Measurements from ENCODE around the gene PPP6R3. TPM values are rescaled to one million over a fixed set of nuclear protein-coding genes. Genes with fewer than 3 reads are reported as not detected.

Gene PPP6R3
- polyA plus RNA-seq, 1 experiment = 58.5 TPM

- Histone ChIP-seq H3K4me3 (ENCODE audit: low read depth, low read length) (no peak overlapping the region), H3K9me3 (ENCODE audit: control insufficient read depth, insufficient read depth, low read length) (no peaks in the 10 kb centered on the region; the same call in 1 of the 2 replicates), H3K27ac (ENCODE audit: low read depth, low read length) (no peak overlapping the region), H3K27me3 (ENCODE audit: control insufficient read depth, insufficient read depth, low read length) (peaks cover 4% of the 10 kb centered on the region)
- DNase-seq (ENCODE audit: low read depth, low spot score) = no peak
- ChIA-PET CTCF (interaction anchor here (0.6 to 0.7 kb wide), 2 partner anchors 33 to 304 kb away, joined by 3 read pairs; no protein-coding TSS in a partner anchor), POLR2A (interaction anchor here (0.7 kb wide), 1 partner anchor 274 kb away, joined by 4 read pairs; no protein-coding TSS in a partner anchor)
- no peak for TF ChIP-seq CTCF (IDR thresholded peaks at IDR 0.05; ENCODE audit: low read depth, low read length)
Observed at GRCh38 chr11:68449951-68450350, 10.6 kb upstream of the PPP6R3 start.

DNA sequence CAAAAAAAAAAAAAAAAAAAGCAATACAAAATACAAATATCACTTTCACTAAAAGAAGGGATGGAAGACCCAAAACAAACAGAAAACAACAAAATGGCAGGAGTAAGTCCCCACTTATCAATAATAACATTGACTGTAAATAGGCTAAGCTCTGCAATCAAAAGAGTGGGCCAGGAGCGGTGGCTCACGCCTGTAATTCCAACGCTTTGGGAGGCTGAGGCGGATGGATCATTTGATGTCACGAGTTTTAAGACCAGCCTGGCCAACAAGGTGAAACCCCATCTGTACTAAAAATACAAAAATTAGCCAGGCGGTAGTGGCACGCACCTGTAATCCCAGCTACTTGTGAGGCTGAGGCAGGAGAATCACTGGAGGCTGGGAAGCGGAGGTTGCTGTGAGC is 9.8 kb upstream of the PPP6R3 start:
- ChIA-PET CTCF (interaction anchor here (0.7 kb wide), 1 partner anchor 304 kb away, joined by 3 read pairs; no protein-coding TSS in a partner anchor), POLR2A (interaction anchor here (0.7 kb wide), 1 partner anchor 273 kb away, joined by 4 read pairs; no protein-coding TSS in a partner anchor)
- peaks cover 5% of the 10 kb centered on the region for H3K27me3 ChIP-seq (ENCODE audit: control insufficient read depth, insufficient read depth, low read length)
- no peaks in the 10 kb centered on the region; the same call in 1 of the 2 replicates for H3K9me3 ChIP-seq (ENCODE audit: control insufficient read depth, insufficient read depth, low read length)
- no peak overlapping the region for H3K4me3 ChIP-seq (ENCODE audit: low read depth, low read length)
- no peak overlapping the region for H3K27ac ChIP-seq (ENCODE audit: low read depth, low read length)
- TF ChIP-seq CTCF (IDR thresholded peaks at IDR 0.05; ENCODE audit: low read depth, low read length) = no peak
- DNase-seq (ENCODE audit: low read depth, low spot score) = no peak

- TF ChIP-seq CTCF (IDR thresholded peaks at IDR 0.05; ENCODE audit: low read depth, low read length) = no peak
- Histone ChIP-seq H3K9me3 (ENCODE audit: control insufficient read depth, insufficient read depth, low read length) (no peaks in the 10 kb centered on the region; the same call in 1 of the 2 replicates), H3K27me3 (ENCODE audit: control insufficient read depth, insufficient read depth, low read length) (peaks cover 5% of the 10 kb centered on the region), H3K27ac (ENCODE audit: low read depth, low read length) (no peak overlapping the region), H3K4me3 (ENCODE audit: low read depth, low read length) (no peak overlapping the region)
- ChIA-PET CTCF (no interaction called here), POLR2A (no interaction called here)
- no peak for DNase-seq (ENCODE audit: low read depth, low spot score)
Observed at GRCh38 chr11:68454767-68455166, 5.8 kb upstream of the PPP6R3 start.

GRCh38 chr11:68455485-68455884 is 5.1 kb upstream of the PPP6R3 start:
- TF ChIP-seq CTCF (IDR thresholded peaks at IDR 0.05; ENCODE audit: low read depth, low read length) = no peak
- Histone ChIP-seq H3K9me3 (ENCODE audit: control insufficient read depth, insufficient read depth, low read length) (no peaks in the 10 kb centered on the region; the same call in 1 of the 2 replicates), H3K27me3 (ENCODE audit: control insufficient read depth, insufficient read depth, low read length) (peaks cover 5% of the 10 kb centered on the region), H3K27ac (ENCODE audit: low read depth, low read length) (no peak overlapping the region), H3K4me3 (ENCODE audit: low read depth, low read length) (no peak overlapping the region)
- CTCF ChIA-PET = interaction anchor here (1.6 kb wide), 1 partner anchor 246 kb away, joined by 3 read pairs; no protein-coding TSS in a partner anchor
- no peak for DNase-seq (ENCODE audit: low read depth, low spot score)
- POLR2A ChIA-PET = no interaction called here

- ChIA-PET CTCF (no interaction called here), POLR2A (interaction anchor here (0.6 kb wide), 1 partner anchor 131 kb away, joined by 5 read pairs; no protein-coding TSS in a partner anchor)
- TF ChIP-seq CTCF (IDR thresholded peaks at IDR 0.05; ENCODE audit: low read depth, low read length) = no peak
- Histone ChIP-seq H3K9me3 (ENCODE audit: control insufficient read depth, insufficient read depth, low read length) (no peaks in the 10 kb centered on the region; the same call in 1 of the 2 replicates), H3K27ac (ENCODE audit: low read depth, low read length) (no peak overlapping the region), H3K4me3 (ENCODE audit: low read depth, low read length) (no peak overlapping the region), H3K27me3 (ENCODE audit: control insufficient read depth, insufficient read depth, low read length) (peaks cover 5% of the 10 kb centered on the region)
- no peak for DNase-seq (ENCODE audit: low read depth, low spot score)
Observed at GRCh38 chr11:68457216-68457897, 3.2 kb upstream of the PPP6R3 start.

All from AG04450 (cell line).